ENCODE measurements around the gene NIPBL. TPM values are rescaled to one million over a fixed set of nuclear protein-coding genes. Genes with fewer than 3 reads are reported as not detected.

Gene NIPBL
- polyA plus RNA-seq, 1 of the 3 experiments (the other 2 are of a cell fraction): 5.2 TPM

- peak; percentile 85 for TF ChIP-seq GABPA (IDR thresholded peaks at IDR 0.05; ENCODE audit: low read depth)
- TF ChIP-seq FOXM1 (IDR thresholded peaks at IDR 0.05; ENCODE audit: low read depth): no peak
- TF ChIP-seq, protein P1, sequence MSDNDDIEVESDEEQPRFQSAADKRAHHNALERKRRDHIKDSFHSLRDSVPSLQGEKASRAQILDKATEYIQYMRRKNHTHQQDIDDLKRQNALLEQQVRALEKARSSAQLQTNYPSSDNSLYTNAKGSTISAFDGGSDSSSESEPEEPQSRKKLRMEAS (IDR thresholded peaks at IDR 0.05; ENCODE audit: low read depth): peak; percentile 41; the same call in 1 of the 2 replicates
- TF ChIP-seq YY1 (IDR thresholded peaks at IDR 0.05; ENCODE audit: low read depth): peak; percentile 71
- TF ChIP-seq CHD2 (IDR thresholded peaks at IDR 0.05; ENCODE audit: low read length, partially characterized antibody): peak; percentile 60
- TF ChIP-seq MXI1 (IDR thresholded peaks at IDR 0.05; ENCODE audit: low read depth, low read length): peak; percentile 68; the same call in 1 of the 2 replicates
- no peak for TF ChIP-seq NRF1 (IDR thresholded peaks at IDR 0.05; ENCODE audit: low read depth, low read length)
These were observed at the start of gene NIPBL (continued) for GRCh38 chr5:36876299-36876964.

GRCh38 chr5:36832274-36832673 is 44.3 kb upstream of the NIPBL start:
- Histone ChIP-seq H3K4me1 (ENCODE audit: control insufficient read depth in 1 of 2, insufficient read depth in 2 of 2, low read depth in 1 of 2, low read length in 1 of 2) (no peaks in the 10 kb centered on the region), H3K9ac (no peak overlapping the region), H3K9me3 (no peaks in the 10 kb centered on the region; the same call in 1 of the 2 replicates), H3K4me3 (ENCODE audit: low read depth in 2 of 2, low read length in 1 of 2) (no peak overlapping the region), H2AFZ (ENCODE audit: low read depth) (no peak overlapping the region), H3K27me3 (ENCODE audit: insufficient read depth) (peaks cover 4% of the 10 kb centered on the region; the same call in 1 of the 2 replicates), H3K27ac (ENCODE audit: low read depth in 2 of 2, low read length in 1 of 2) (no peak overlapping the region), H3K36me3 (replicated peaks in 1 of 2; ENCODE audit: control insufficient read depth in 1 of 2, insufficient read depth in 2 of 2, low read length in 1 of 2) (no peaks in the 10 kb centered on the region), H3K4me2 (no peak overlapping the region), H3F3A (replicated peaks; ENCODE audit: insufficient read depth) (no peaks in the 10 kb centered on the region), H4K20me1 (ENCODE audit: insufficient read depth) (no peaks in the 10 kb centered on the region), H3K9me2 (no peaks in the 10 kb centered on the region), H3K79me2 (ENCODE audit: insufficient read depth) (no peaks in the 10 kb centered on the region)
- 0% methylated on average over 2 of the region's 2 CpGs for WGBS (ENCODE audit: low lambda C conversion rate)
- no peak for DNase-seq
- ChIA-PET POLR2A (no interaction called here), CTCF (no interaction called here)
- TF ChIP-seq GATA2 (CRISPR knock-in tag; IDR thresholded peaks at IDR 0.05) (no peak), EP300 (IDR thresholded peaks at IDR 0.05; ENCODE audit: borderline replicate concordance in 1 of 2, low read depth in 1 of 2, low read length in 1 of 2) (no peak), MEF2A (IDR thresholded peaks at IDR 0.05; ENCODE audit: borderline replicate concordance, low read depth) (no peak), NFIC (IDR thresholded peaks at IDR 0.05; ENCODE audit: borderline replicate concordance) (no peak), POLR2AphosphoS5 (IDR thresholded peaks at IDR 0.05; ENCODE audit: low read depth, low read length) (no peak), RFX5 (IDR thresholded peaks at IDR 0.05; ENCODE audit: low read length) (no peak), EZH2phosphoT487 (IDR thresholded peaks at IDR 0.05; ENCODE audit: borderline replicate concordance, low read depth) (no peak), SMC3 (IDR thresholded peaks at IDR 0.05; ENCODE audit: low read depth, low read length) (no peak), GABPA (IDR thresholded peaks at IDR 0.05; ENCODE audit: low read depth) (no peak), TAF1 (IDR thresholded peaks at IDR 0.05; ENCODE audit: borderline replicate concordance, low read depth, low read length) (no peak)

GRCh38 chr5:36836831-36837230 is 39.7 kb upstream of the NIPBL start:
- Histone ChIP-seq H3K79me2 (ENCODE audit: insufficient read depth) (no peaks in the 10 kb centered on the region), H3K4me3 (ENCODE audit: low read depth in 2 of 2, low read length in 1 of 2) (no peak overlapping the region), H3F3A (replicated peaks; ENCODE audit: insufficient read depth) (no peaks in the 10 kb centered on the region), H3K4me1 (ENCODE audit: control insufficient read depth in 1 of 2, insufficient read depth in 2 of 2, low read depth in 1 of 2, low read length in 1 of 2) (no peaks in the 10 kb centered on the region), H3K36me3 (replicated peaks in 1 of 2; ENCODE audit: control insufficient read depth in 1 of 2, insufficient read depth in 2 of 2, low read length in 1 of 2) (no peaks in the 10 kb centered on the region), H2AFZ (ENCODE audit: low read depth) (no peak overlapping the region), H3K9me3 (no peaks in the 10 kb centered on the region; the same call in 1 of the 2 replicates), H4K20me1 (ENCODE audit: insufficient read depth) (no peaks in the 10 kb centered on the region), H3K27me3 (ENCODE audit: insufficient read depth) (no peaks in the 10 kb centered on the region; the same call in 1 of the 2 replicates), H3K27ac (ENCODE audit: low read depth in 2 of 2, low read length in 1 of 2) (no peak overlapping the region), H3K4me2 (no peak overlapping the region), H3K9ac (no peak overlapping the region), H3K9me2 (no peaks in the 10 kb centered on the region)
- WGBS (ENCODE audit: low lambda C conversion rate): 0% methylated on average over 1 of the region's 1 CpG
- no peak for DNase-seq
- POLR2A ChIA-PET: no interaction called here
- CTCF ChIA-PET: interaction anchor here (1.2 kb wide), 1 partner anchor 169 kb away, joined by 4 read pairs; no protein-coding TSS in a partner anchor
- no peak for TF ChIP-seq RXRA (IDR thresholded peaks at IDR 0.05; ENCODE audit: borderline replicate concordance, low read depth)
- TF ChIP-seq REST (IDR thresholded peaks at IDR 0.05; ENCODE audit: low read depth, low read length): no peak
- no peak for TF ChIP-seq RCOR1 (IDR thresholded peaks at IDR 0.05; ENCODE audit: low read length)
- TF ChIP-seq, protein P1 (IDR thresholded peaks at IDR 0.05; ENCODE audit: low read depth): no peak
- TF ChIP-seq GABPA (IDR thresholded peaks at IDR 0.05; ENCODE audit: low read depth): no peak
- TF ChIP-seq NFIC (IDR thresholded peaks at IDR 0.05; ENCODE audit: borderline replicate concordance): no peak

All from SK-N-SH (cell line).